Ovary (tissue), 9 donors: Measurements from ENCODE around the gene PBX1. TPM values are rescaled to one million over a fixed set of nuclear protein-coding genes. Genes with fewer than 3 reads are reported as not detected.

Experiments used
- DNase-seq, 5 donors: peaks; one replicate each; pipeline ENCODE4 v3.0.0-alpha.2; 2019 to 2020
- H3K27ac ChIP-seq, 2 donors: fragments of 200-600 bp; one replicate each; pipeline versions ENCODE4 v1.5.1 to v1.8.0; 2019 to 2022
- H3K27me3 ChIP-seq: fragments of 200-600 bp; one replicate; pipeline ENCODE4 v1.8.0; 2022
- H3K36me3 ChIP-seq: fragments of 200-600 bp; sonication (generic); one replicate; pipeline ENCODE4 v1.5.1; 2019
- H3K4me1 ChIP-seq: one replicate; pipeline ENCODE4 v1.8.1; 2013; ENCODE audit warnings: mild to moderate bottlenecking, moderate library complexity; ENCODE audit not compliant: insufficient read depth
- H3K4me3 ChIP-seq: fragments of 200-600 bp; sonication (generic); one replicate; pipeline ENCODE4 v1.5.1; 2017
- H3K9me3 ChIP-seq, 2 donors: fragments of 200-600 bp in 1 of 2; sonication (generic) in 1 of 2; one replicate each; pipeline versions ENCODE4 v1.5.1 to v1.8.1; 2013 to 2019; ENCODE audit warnings: mild to moderate bottlenecking in 1 of 2, moderate library complexity in 1 of 2
- CTCF ChIP-seq, 3 donors: fragments of 450-650 bp in 2 of 3; fragments of 200-600 bp in 1 of 3; IDR thresholded peaks; one replicate each; pipeline versions ENCODE4 v1.5.1 to v1.8.0; 2016 to 2022; ENCODE audit warnings: antibody characterized with exemption in 3 of 3, mild to moderate bottlenecking in 1 of 3
- EP300 ChIP-seq: sonication (generic); formaldehyde crosslinking; IDR thresholded peaks from one replicate; pipeline ENCODE4 v1.6.1; 2017; ENCODE audit warnings: antibody characterized with exemption
- POLR2A ChIP-seq: fragments of 450-650 bp; IDR thresholded peaks from one replicate; pipeline ENCODE4 v1.6.1; 2017; ENCODE audit warnings: antibody characterized with exemption, mild to moderate bottlenecking, moderate library complexity
- WGBS, 3 donors: extraction: QIAGEN DNeasy Blood & Tissue Kit in 1 of 3; methylation state at CpG; one replicate each; pipeline versions ENCODE4 v1.1.5 to v1.1.7; 2013 to 2017; 5-methylcytosine and 5-hydroxymethylcytosine counted together
- intact Hi-C, 4 donors: fragments of 100-400 bp; cut with DNase I; formaldehyde crosslinking; loops; one replicate each; pipeline versions ENCODE4 v1.11.0 to v1.15.1; 2022 to 2023
- polyA plus RNA-seq, 2 donors: library from polyadenylated mRNA; stranded (reverse); fragments of 200-250 nt in 1 of 2; fragments of 350-450 nt in 1 of 2; fragmentation: Illumina TruSeq in 1 of 2; extraction: RNeasy Lipid Tissue Mini Kit (QIAGEN cat#74804) in 1 of 2; gene quantifications; one replicate each; pipeline ENCODE4 v1.2.3, GENCODE V29; 2013 to 2014
- total RNA-seq, 7 donors: library from RNA; depleted of rRNA in 2 of 7; stranded (reverse); fragments of >200 nt in 2 of 7; fragmentation: NEBNext Ultra II Directional in 3 of 7; extraction: Animal tissue kit (Norgen Biotek cat#: 25700) in 3 of 7; gene quantifications; one replicate each; pipeline versions ENCODE4 v1.1.0 to v1.2.4, GENCODE V29; 2016 to 2023
- donor health status: DM: no; HTN: no; CAD: no; lungs with moderate emphysema.
- donor health status: DM: no; HTN: no; CAD: no.
- donor health status: Bipolar disorder and iron deficiency.
- donor health status: DM: yes; HTN: yes; CAD: no.
- donor health status: DM: no; HTN: no; CAD: no.
- donor health status: DM: yes; HTN: yes; CAD: no.

PBX1 gene
- total and polyA plus RNA-seq, 9 donors, result 43.7 to 220 (median 142) TPM

GRCh38 chr1:164739189-164739588, 180.2 kb downstream of the PBX1 start:
- Histone ChIP-seq H3K9me3 (no peaks in the 10 kb centered on the region), H3K4me3 (no peak overlapping the region), H3K4me1 (peaks cover 2% of the 10 kb centered on the region), H3K27me3 (no peaks in the 10 kb centered on the region), H3K27ac (no peak overlapping the region), H3K36me3 (no peaks in the 10 kb centered on the region)
- DNase-seq, result no peak
- TF ChIP-seq EP300 (no peak), POLR2A (no peak), CTCF (IDR thresholded peaks at IDR 0.05) (no peak)
- intact Hi-C loops, result no loop called here
- WGBS, 3 donors, result 95 to 96% (median 95%) methylated on average over 10 of the region's 10 CpGs

GRCh38 chr1:164740000-164740526, 181.1 kb downstream of the PBX1 start:
- TF ChIP-seq CTCF (IDR thresholded peaks at IDR 0.05) (no peak), POLR2A (no peak), EP300 (no peak)
- intact Hi-C loops, result no loop called here
- Histone ChIP-seq H3K36me3 (no peaks in the 10 kb centered on the region), H3K4me3 (no peak overlapping the region), H3K9me3 (no peaks in the 10 kb centered on the region), H3K27me3 (no peaks in the 10 kb centered on the region), H3K4me1 (peaks cover 2% of the 10 kb centered on the region), H3K27ac (no peak overlapping the region)
- 91 to 95% (median 94%) methylated on average over 3 of the region's 3 CpGs for WGBS, 3 donors
- DNase-seq, result no peak

- H3K27me3 ChIP-seq, result no peaks in the 10 kb centered on the region
- no peaks in the 10 kb centered on the region for H3K36me3 ChIP-seq
- H3K27ac ChIP-seq, result no peak overlapping the region
- H3K9me3 ChIP-seq, result no peaks in the 10 kb centered on the region
- H3K4me3 ChIP-seq, result no peak overlapping the region
- no peak for TF ChIP-seq EP300
- intact Hi-C loops, result no loop called here
- H3K4me1 ChIP-seq, result peaks cover 4% of the 10 kb centered on the region
- no peak for DNase-seq
- 85 to 93% (median 87%) methylated on average over 3 of the region's 3 CpGs for WGBS, 3 donors
Observed at GRCh38 chr1:164742745-164743144, 183.8 kb downstream of the PBX1 start.

GRCh38 chr1:164743976-164744375, 185.0 kb downstream of the PBX1 start:
- no peaks in the 10 kb centered on the region for H3K27me3 ChIP-seq
- WGBS, 3 donors, result 48 to 94% (median 68%) methylated on average over 2 of the region's 2 CpGs
- H3K4me1 ChIP-seq, result peaks cover 8% of the 10 kb centered on the region
- no peaks in the 10 kb centered on the region for H3K9me3 ChIP-seq
- no peaks in the 10 kb centered on the region for H3K36me3 ChIP-seq
- DNase-seq, result no peak
- no peak overlapping the region for H3K27ac ChIP-seq
- intact Hi-C loops, result no loop called here
- H3K4me3 ChIP-seq, result no peak overlapping the region
- TF ChIP-seq POLR2A (no peak), CTCF (IDR thresholded peaks at IDR 0.05) (no peak), EP300 (no peak)

- DNase-seq, result no peak
- no peak for TF ChIP-seq EP300
- no peak for TF ChIP-seq POLR2A
- TF ChIP-seq CTCF (IDR thresholded peaks at IDR 0.05), result no peak
- Histone ChIP-seq H3K9me3 (no peaks in the 10 kb centered on the region), H3K4me1 (peaks cover 11% of the 10 kb centered on the region), H3K36me3 (no peaks in the 10 kb centered on the region), H3K27me3 (no peaks in the 10 kb centered on the region), H3K4me3 (no peak overlapping the region), H3K27ac (peak overlapping the region in 1 of 2 donors; percentile 77)
- intact Hi-C loops, result no loop called here
- 95 to 96% (median 95%) methylated on average over 5 of the region's 5 CpGs for WGBS, 3 donors
Observed at GRCh38 chr1:164745736-164746135, 186.8 kb downstream of the PBX1 start.
